Endothelial cell (in vitro differentiated cells): Measurements from ENCODE around the gene SORBS1. TPM values are rescaled to one million over a fixed set of nuclear protein-coding genes. Genes with fewer than 3 reads are reported as not detected.

Experiments
- DNase-seq: peaks from one replicate; pipeline ENCODE4 v3.0.0; 2021; ENCODE audit warnings: low spot score
- H3K27ac Mint-ChIP-seq: one replicate; pipeline ENCODE4 v1.8.0; 2021; ENCODE audit warnings: mixed read lengths, inconsistent platforms; ENCODE audit not compliant: unreplicated experiment
- H3K27me3 Mint-ChIP-seq: one replicate; pipeline ENCODE4 v1.8.0; 2021; ENCODE audit warnings: mild to moderate bottlenecking, moderate library complexity, mixed read lengths, inconsistent platforms; ENCODE audit not compliant: unreplicated experiment
- H3K36me3 Mint-ChIP-seq: one replicate; pipeline ENCODE4 v1.8.0; 2021; ENCODE audit warnings: mild to moderate bottlenecking, low read depth, mixed read lengths, inconsistent platforms; ENCODE audit not compliant: unreplicated experiment
- H3K4me1 Mint-ChIP-seq: one replicate; pipeline ENCODE4 v1.8.0; 2021; ENCODE audit warnings: mild to moderate bottlenecking, mixed read lengths, inconsistent platforms; ENCODE audit not compliant: unreplicated experiment
- H3K4me3 Mint-ChIP-seq: one replicate; pipeline ENCODE4 v1.8.0; 2021; ENCODE audit warnings: mild to moderate bottlenecking, mixed read lengths, inconsistent platforms; ENCODE audit not compliant: unreplicated experiment
- H3K9me3 Mint-ChIP-seq: one replicate; pipeline ENCODE4 v1.8.0; 2021; ENCODE audit warnings: mixed read lengths, inconsistent platforms; ENCODE audit not compliant: unreplicated experiment
- CTCF ChIP-seq: fragments of 200-600 bp; sonication (generic); IDR thresholded peaks from one replicate; pipeline ENCODE4 v1.5.0; 2021; ENCODE audit warnings: antibody characterized with exemption; ENCODE audit not compliant: unreplicated experiment
- total RNA-seq: library from RNA; stranded (reverse); fragmentation: NEBNext Ultra II Directional; extraction: Animal tissue kit (Norgen Biotek cat#: 25700); gene quantifications from one replicate; pipeline ENCODE4 v1.2.1, GENCODE V29; 2021; ENCODE audit not compliant: unreplicated experiment

The SORBS1 gene
- total RNA-seq, 1 donor from 2014 or later, result 103 TPM

- Mint-ChIP-seq H3K36me3 (no peaks in the 10 kb centered on the region), H3K4me1 (peaks cover 7% of the 10 kb centered on the region), H3K4me3 (no peak overlapping the region), H3K9me3 (no peaks in the 10 kb centered on the region), H3K27me3 (peaks cover 1% of the 10 kb centered on the region), H3K27ac (no peak overlapping the region)
- no peak for TF ChIP-seq CTCF
- no peak for DNase-seq
Observed at GRCh38 chr10:95304976-95305375, 256.2 kb downstream of the SORBS1 start.

DNA sequence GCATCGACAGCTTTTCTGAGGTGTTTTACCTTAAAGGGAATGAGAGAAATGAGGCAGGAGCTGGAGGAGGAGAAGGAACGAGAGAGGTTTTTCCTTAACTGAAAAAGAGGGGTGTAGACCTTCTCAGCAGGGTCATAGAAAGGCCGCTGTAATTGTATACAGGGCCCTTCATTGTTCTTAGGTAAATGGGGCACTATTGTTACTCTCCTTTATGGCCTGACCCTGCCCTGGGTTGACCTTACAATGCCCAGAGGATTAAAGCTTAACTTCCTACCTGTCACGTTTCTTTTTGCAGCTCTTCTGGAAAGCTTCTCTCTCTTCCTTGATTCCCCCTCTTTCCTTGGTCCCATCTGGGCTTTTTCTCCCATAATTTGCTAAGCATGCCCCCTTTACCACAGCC, 256.7 kb downstream of the SORBS1 start:
- no peak overlapping the region for H3K27ac Mint-ChIP-seq
- H3K27me3 Mint-ChIP-seq, result peaks cover 1% of the 10 kb centered on the region
- DNase-seq, result no peak
- peaks cover 7% of the 10 kb centered on the region for H3K4me1 Mint-ChIP-seq
- H3K9me3 Mint-ChIP-seq, result no peaks in the 10 kb centered on the region
- TF ChIP-seq CTCF, result no peak
- no peaks in the 10 kb centered on the region for H3K36me3 Mint-ChIP-seq
- no peak overlapping the region for H3K4me3 Mint-ChIP-seq

DNA sequence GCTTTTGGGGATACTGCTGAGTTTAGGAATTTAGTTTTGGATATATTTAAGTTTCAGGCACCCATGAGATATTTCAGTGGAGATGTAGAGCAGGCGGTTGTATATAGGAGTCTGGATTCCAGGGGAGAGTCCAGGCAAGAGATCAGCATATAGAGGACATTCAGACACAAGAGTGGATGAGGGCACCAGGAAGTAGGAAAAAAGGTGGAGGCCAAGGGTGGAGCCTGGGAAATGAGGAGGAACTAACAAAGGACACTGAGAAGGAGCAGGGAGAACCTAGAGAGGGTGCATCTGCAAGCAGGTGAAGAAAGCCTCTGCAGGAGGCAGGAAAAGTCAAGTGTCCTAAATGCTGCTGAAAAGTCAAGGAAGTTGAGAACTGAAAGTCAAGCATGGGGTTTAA, 257.2 kb downstream of the SORBS1 start:
- Mint-ChIP-seq H3K27ac (no peak overlapping the region), H3K9me3 (no peaks in the 10 kb centered on the region), H3K27me3 (peaks cover 1% of the 10 kb centered on the region), H3K36me3 (no peaks in the 10 kb centered on the region), H3K4me1 (peaks cover 7% of the 10 kb centered on the region), H3K4me3 (no peak overlapping the region)
- TF ChIP-seq CTCF, result no peak
- no peak for DNase-seq

DNA sequence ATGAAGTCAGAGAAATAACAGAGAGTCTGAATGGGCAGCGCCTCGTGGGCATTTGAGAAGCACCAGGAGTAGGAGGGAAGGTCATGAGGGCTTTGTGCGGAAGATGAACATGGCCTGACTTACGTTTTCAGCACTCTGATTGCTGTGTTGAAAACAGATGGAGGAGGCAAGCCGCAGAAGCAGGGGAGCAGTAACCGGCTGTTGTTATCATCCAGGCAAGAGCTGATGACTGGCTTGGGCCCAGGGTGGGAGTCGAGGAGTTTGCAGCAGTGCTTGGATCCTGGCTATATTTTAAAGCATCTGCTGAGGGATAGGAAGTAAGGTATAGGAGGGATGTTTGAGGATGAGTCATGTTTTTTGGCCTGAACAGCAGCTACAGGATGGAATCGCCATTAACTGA, 257.6 kb downstream of the SORBS1 start:
- Mint-ChIP-seq H3K4me3 (no peak overlapping the region), H3K27me3 (peaks cover 1% of the 10 kb centered on the region), H3K9me3 (no peaks in the 10 kb centered on the region), H3K36me3 (no peaks in the 10 kb centered on the region), H3K27ac (no peak overlapping the region), H3K4me1 (peaks cover 3% of the 10 kb centered on the region)
- DNase-seq, result no peak
- TF ChIP-seq CTCF, result no peak

DNA sequence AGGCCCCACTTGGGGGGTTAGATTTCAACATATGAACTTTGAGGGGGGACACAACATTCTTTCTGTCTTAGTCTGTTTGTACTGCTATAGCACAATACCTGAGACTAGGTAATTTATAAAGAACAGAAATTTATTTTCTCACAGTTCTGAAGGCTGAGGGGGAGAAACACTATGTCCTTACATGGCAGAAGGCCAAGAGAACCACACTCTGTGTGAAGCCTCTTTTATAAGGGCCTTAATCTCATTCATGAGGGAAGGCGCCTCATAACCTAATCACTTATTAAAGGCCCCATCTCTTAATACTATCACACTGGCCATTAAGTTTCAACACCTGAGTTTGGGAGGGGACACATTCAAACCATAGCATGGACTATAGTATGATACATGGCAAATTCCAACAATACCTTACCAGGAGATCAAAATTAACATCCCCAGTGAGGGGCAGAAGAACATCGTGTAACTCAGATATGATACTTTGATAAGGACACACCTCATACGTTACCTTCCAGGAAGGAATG, 261.1 kb downstream of the SORBS1 start:
- peaks cover 19% of the 10 kb centered on the region for H3K4me1 Mint-ChIP-seq
- H3K27me3 Mint-ChIP-seq, result peaks cover 3% of the 10 kb centered on the region
- H3K27ac Mint-ChIP-seq, result no peak overlapping the region
- H3K9me3 Mint-ChIP-seq, result no peaks in the 10 kb centered on the region
- H3K36me3 Mint-ChIP-seq, result no peaks in the 10 kb centered on the region
- TF ChIP-seq CTCF, result no peak
- no peak for DNase-seq
- H3K4me3 Mint-ChIP-seq, result no peak overlapping the region
